OCI-LY1 (cell line): ENCODE measurements around the gene DYRK2.
"Not testable (repeated sequence)": the region's sequence is repeated elsewhere in the genome, so short reads cannot be mapped to it uniquely, and the experiment has no call there.

Experiments used
- H2AFZ ChIP-seq: fragments of 200-600 bp; sonication (generic), shearing (Covaris generic); 2 replicates; pipeline ENCODE4 v1.6.0; 2014; ENCODE audit warnings: antibody characterized with exemption, mild to moderate bottlenecking, low read length
- H3F3A ChIP-seq: fragments of 200-600 bp; sonication (generic), shearing (Covaris generic); 2 replicates; pipeline ENCODE4 v1.6.0; 2014; ENCODE audit warnings: mild to moderate bottlenecking, antibody characterized with exemption, low read length, moderate library complexity; ENCODE audit not compliant: insufficient read depth
- H3K27ac ChIP-seq: fragments of 200-600 bp; sonication (generic); 2 replicates; pipeline ENCODE4 v1.5.1; 2014; ENCODE audit warnings: low read length, mixed run types, mild to moderate bottlenecking, low read depth; ENCODE audit not compliant: poor library complexity, severe bottlenecking
- H3K27me3 ChIP-seq: fragments of 200-600 bp; sonication (generic); 2 replicates; pipeline ENCODE4 v1.6.0; 2014; ENCODE audit warnings: antibody characterized with exemption, mild to moderate bottlenecking, low read length, moderate library complexity; ENCODE audit not compliant: insufficient read depth
- H3K36me3 ChIP-seq: fragments of 200-600 bp; sonication (generic); 2 replicates; pipeline ENCODE4 v1.6.1; 2014; ENCODE audit warnings: mild to moderate bottlenecking, antibody characterized with exemption, low read length, moderate library complexity, mixed read lengths; ENCODE audit not compliant: insufficient read depth
- H3K4me1 ChIP-seq: fragments of 200-600 bp; sonication (generic); 2 replicates; pipeline ENCODE4 v1.5.1; 2014; ENCODE audit warnings: mild to moderate bottlenecking, low read length, moderate library complexity; ENCODE audit not compliant: insufficient read depth, severe bottlenecking
- H3K4me2 ChIP-seq: fragments of 200-600 bp; sonication (generic), shearing (Covaris generic); 2 replicates; pipeline ENCODE4 v1.6.1; 2014; ENCODE audit warnings: low read length
- H3K4me3 ChIP-seq: fragments of 200-600 bp; sonication (generic); 2 replicates; pipeline ENCODE4 v1.5.1; 2014; ENCODE audit warnings: low read length, low read depth, mild to moderate bottlenecking, mixed read lengths; ENCODE audit not compliant: poor library complexity, severe bottlenecking
- H3K79me2 ChIP-seq: fragments of 200-600 bp; shearing (Covaris generic); 2 replicates; pipeline ENCODE4 v1.6.1; 2016; ENCODE audit warnings: mixed run types, low read length, mixed read lengths; ENCODE audit not compliant: insufficient read depth
- H3K9ac ChIP-seq: fragments of 200-600 bp; sonication (generic), shearing (Covaris generic); 2 replicates; pipeline ENCODE4 v1.6.1; 2014; ENCODE audit warnings: mild to moderate bottlenecking, low read length, mixed read lengths
- H3K9me2 ChIP-seq: fragments of 200-600 bp; sonication (generic), shearing (Covaris generic); 2 replicates; pipeline ENCODE4 v1.6.1; 2014; ENCODE audit warnings: low read depth, mild to moderate bottlenecking, low read length, mixed read lengths
- H3K9me3 ChIP-seq: fragments of 200-600 bp; shearing (Covaris generic); 2 replicates; pipeline ENCODE4 v1.6.1; 2014; ENCODE audit warnings: low read length, mixed read lengths
- H4K20me1 ChIP-seq: fragments of 200-600 bp; sonication (generic), shearing (Covaris generic); 2 replicates; pipeline ENCODE4 v1.6.0; 2016; ENCODE audit warnings: mild to moderate bottlenecking, low read length; ENCODE audit not compliant: insufficient read depth
- CTCF ChIP-seq: fragments of 200-600 bp; sonication (generic), shearing (Covaris generic); IDR thresholded peaks from 2 replicates; pipeline ENCODE4 v1.5.1; 2017; ENCODE audit warnings: mild to moderate bottlenecking, antibody characterized with exemption, low read length, moderate library complexity, mixed read lengths
- EZH2 ChIP-seq: fragments of 200-600 bp; sonication (generic), shearing (Covaris generic); IDR thresholded peaks from 2 replicates; pipeline ENCODE4 v1.8.0; 2017; ENCODE audit warnings: borderline replicate concordance, mixed run types, mild to moderate bottlenecking, antibody characterized with exemption, low read length, moderate library complexity, mixed read lengths

DYRK2 gene

GRCh38 chr12:67671419-67671818, 22.9 kb downstream of the DYRK2 start:
- Histone ChIP-seq H3K4me3 (no peak overlapping the region), H3K27me3 (no peaks in the 10 kb centered on the region), H3K27ac (no peak overlapping the region)

GRCh38 chr12:67671892-67672291, 23.3 kb downstream of the DYRK2 start:
- Histone ChIP-seq H3K9ac (no peak overlapping the region), H3K79me2 (no peaks in the 10 kb centered on the region)
- TF ChIP-seq EZH2 (no peak), CTCF (no peak)

More at GRCh38 chr12:67671419-67671818, 22.9 kb downstream of the DYRK2 start:
- Histone ChIP-seq H3K4me1 (no peaks in the 10 kb centered on the region), H3K9me3 (no peaks in the 10 kb centered on the region), H3K4me2 (no peak overlapping the region), H3K9ac (no peak overlapping the region), H2AFZ (no peak overlapping the region), H3K36me3 (no peaks in the 10 kb centered on the region), H4K20me1 (no peaks in the 10 kb centered on the region), H3F3A (no peaks in the 10 kb centered on the region), H3K79me2 (no peaks in the 10 kb centered on the region), H3K9me2 (no peaks in the 10 kb centered on the region)
- TF ChIP-seq CTCF, result no peak
- TF ChIP-seq EZH2, result no peak

GRCh38 chr12:67672507-67672906, 24.0 kb downstream of the DYRK2 start:
- H4K20me1 ChIP-seq, H3K4me3 ChIP-seq, H2AFZ ChIP-seq, H3F3A ChIP-seq, H3K27me3 ChIP-seq, H3K79me2 ChIP-seq, H3K9me3 ChIP-seq, H3K9ac ChIP-seq, H3K9me2 ChIP-seq, H3K27ac ChIP-seq, H3K4me2 ChIP-seq, H3K36me3 ChIP-seq, H3K4me1 ChIP-seq: not testable (repeated sequence)

More at GRCh38 chr12:67671892-67672291, 23.3 kb downstream of the DYRK2 start:
- Histone ChIP-seq H3K36me3 (no peaks in the 10 kb centered on the region), H3K9me2 (no peaks in the 10 kb centered on the region), H2AFZ (no peak overlapping the region), H3K4me3 (no peak overlapping the region), H3K4me1 (no peaks in the 10 kb centered on the region), H3F3A (no peaks in the 10 kb centered on the region), H3K27ac (no peak overlapping the region), H3K27me3 (no peaks in the 10 kb centered on the region), H3K9me3 (no peaks in the 10 kb centered on the region), H3K4me2 (no peak overlapping the region), H4K20me1 (no peaks in the 10 kb centered on the region)

GRCh38 chr12:67673509-67673908, 25.0 kb downstream of the DYRK2 start:
- H3K4me1 ChIP-seq, H3K27me3 ChIP-seq, H4K20me1 ChIP-seq, H3K9me2 ChIP-seq, H3K9ac ChIP-seq, H3K36me3 ChIP-seq, H3K79me2 ChIP-seq, H2AFZ ChIP-seq, H3K4me3 ChIP-seq, H3K9me3 ChIP-seq, H3K27ac ChIP-seq, H3K4me2 ChIP-seq, H3F3A ChIP-seq: not testable (repeated sequence)
